ENCODE measurements around the gene CAPN10.
A peak's percentile ranks its signal among the peaks of the same experiment; 100 is the strongest.

CAPN10 gene

DNA sequence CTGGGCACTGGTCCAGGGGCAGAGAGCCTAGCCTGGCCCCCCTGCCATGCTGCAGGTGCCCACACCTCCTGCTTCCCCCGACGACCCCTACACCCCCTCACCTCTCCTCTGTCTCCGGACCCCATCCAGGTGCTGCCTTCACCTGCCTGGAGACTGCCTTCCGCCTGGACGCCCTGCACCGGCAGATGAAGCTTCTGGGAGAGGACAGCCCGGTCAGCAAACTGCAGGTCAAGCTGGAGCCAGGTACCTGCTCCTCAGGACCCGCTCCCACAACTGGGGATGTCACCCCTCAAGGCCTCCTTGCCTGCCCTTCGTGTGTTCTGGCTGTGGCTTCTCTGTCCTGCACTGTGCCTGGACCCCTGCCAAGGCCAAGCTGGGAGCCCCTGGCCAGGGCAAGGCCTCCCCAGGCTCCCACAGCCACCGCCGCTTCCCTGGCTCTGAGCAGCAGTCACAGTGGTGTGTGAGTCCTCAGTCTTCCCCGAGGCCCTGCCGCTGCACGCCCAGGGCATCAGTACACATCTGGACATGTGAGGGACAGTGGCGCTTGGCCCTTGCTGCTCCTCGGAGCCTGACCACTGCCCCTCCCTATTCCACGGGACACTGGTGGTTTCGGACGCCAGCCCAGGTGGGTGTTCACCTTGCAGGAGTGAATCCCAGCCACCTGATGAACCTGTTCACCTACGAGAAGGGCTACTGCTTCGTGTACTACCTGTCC, 12.0 kb upstream of the CAPN10 start:
- no peak for DNase-seq (ENCODE audit: low read depth)

DNA sequence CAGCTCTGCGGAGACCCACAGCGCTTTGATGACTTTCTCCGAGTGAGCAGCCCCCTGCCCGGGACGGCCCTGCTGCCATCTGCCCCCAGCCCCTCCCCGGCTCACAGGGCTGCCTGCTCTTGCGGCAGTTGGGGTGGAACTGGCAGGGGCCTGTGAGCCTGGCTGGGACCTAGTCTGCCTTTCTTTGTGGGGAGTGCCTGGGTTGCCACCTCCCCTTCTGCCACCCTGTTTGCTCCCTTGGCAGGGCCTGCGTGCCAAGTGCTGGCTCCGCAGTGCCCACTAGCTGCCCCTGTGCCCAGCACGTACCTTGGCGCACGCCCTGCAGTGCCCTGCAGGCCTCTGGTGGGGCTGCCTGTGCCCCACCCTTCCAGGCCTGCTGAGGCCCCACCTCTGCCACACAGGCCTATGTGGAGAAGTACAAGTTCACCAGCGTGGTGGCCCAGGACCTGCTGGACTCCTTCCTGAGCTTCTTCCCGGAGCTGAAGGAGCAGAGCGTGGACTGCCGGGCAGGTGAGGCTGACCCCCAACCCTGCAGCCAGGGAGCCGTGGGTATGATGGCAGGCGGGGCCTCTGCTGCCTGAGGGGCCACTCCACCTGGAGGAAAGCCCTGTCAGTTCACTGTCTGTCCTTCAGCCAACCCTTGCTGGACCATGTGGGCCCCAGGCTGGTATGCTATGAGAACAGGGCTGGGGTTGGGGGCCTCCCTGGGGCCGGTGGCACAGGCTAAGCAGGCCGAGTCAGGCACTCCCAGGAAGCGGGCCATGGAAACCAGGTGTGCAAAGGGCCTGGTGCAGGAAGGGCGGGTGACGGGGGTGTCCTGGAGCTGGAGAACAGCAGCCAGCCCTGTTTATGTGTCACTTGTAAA, 11.2 kb upstream of the CAPN10 start:
- DNase-seq (ENCODE audit: low read depth), result no peak

DNA sequence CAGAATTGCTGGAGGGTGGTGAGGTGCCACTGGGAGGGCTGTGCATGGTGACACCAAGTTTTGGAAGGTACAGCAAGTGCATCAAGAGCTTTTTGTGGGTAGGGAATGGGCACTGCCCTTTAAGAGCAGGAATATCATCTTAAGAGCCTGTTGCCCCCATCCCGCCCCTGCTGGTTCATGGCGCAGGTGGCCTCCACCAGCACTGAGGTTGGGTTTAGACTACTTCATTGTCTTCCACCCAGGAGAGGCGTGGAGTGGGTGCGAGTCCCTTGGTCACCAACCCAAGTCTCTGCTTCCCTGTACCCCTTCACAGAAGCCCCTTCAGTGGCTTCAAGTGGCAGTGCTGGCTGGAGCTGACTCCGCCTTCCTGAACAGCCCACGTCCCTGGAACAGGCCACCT, 10.5 kb upstream of the CAPN10 start:
- DNase-seq (ENCODE audit: low read depth), result no peak

DNA sequence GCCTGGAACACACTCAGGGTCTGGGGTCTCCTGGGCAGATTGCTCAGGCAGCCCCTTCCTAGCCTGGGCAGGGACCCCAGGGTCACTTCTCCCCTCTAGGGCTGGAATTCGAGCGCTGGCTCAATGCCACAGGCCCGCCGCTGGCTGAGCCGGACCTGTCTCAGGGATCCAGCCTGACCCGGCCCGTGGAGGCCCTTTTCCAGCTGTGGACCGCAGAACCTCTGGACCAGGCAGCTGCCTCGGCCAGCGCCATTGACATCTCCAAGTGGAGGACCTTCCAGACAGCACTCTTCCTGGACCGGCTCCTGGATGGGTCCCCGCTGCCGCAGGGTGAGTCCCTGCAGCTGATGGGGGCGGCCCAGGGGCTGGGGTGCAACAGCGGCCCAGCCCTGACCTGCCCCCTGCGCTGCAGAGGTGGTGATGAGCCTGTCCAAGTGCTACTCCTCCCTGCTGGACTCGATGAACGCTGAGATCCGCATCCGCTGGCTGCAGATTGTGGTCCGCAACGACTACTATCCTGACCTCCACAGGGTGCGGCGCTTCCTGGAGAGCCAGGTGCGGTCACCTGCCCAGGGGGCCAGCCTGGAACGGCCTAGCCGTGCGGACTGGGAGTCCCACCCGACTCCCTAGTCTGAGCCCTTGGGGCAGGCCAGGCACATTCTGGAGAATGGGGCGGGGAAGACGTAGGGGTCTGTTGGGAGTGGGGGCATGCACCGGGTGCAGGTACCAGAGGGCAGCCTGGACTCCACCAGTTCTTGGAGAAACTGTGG, 9.9 kb upstream of the CAPN10 start:
- DNase-seq (ENCODE audit: low read depth), result no peak

DNA sequence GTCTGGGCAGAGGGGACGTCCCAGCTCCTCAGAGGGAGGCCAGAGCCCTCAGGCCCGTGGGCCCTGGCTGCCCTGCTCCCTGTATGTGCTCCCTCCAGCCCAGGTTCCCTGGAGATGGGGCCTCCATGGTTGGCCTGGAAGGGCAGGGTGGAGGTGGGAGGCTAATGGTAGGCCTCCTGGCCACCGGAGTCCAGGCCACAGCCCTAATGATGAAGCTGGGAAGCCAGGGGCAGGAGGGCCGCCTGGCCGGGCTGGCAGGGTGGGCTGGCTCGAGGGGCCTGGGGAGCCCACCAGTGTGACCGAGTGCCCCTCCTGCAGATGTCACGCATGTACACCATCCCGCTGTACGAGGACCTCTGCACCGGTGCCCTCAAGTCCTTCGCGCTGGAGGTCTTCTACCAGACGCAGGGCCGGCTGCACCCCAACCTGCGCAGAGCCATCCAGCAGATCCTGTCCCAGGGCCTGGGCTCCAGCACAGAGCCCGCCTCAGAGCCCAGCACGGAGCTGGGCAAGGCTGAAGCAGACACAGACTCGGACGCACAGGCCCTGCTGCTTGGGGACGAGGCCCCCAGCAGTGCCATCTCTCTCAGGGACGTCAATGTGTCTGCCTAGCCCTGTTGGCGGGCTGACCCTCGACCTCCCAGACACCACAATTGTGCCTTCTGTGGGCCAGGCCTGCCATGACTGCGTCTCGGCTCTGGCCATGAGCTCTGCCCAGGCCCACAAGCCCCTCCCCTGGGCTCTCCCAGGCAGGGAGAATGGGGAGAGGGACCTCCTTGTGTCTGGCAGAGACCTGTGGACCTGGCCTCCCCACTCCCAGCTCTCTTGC, 9.0 kb upstream of the CAPN10 start:
- no peak for DNase-seq (ENCODE audit: low read depth)

- DNase-seq (ENCODE audit: low read depth), result no peak
Measured at GRCh38 chr2:240578110-240578450, 8.5 kb upstream of the CAPN10 start.

GRCh38 chr2:240578488-240578887, 8.0 kb upstream of the CAPN10 start:
- DNase-seq (ENCODE audit: low read depth), result no peak

DNA sequence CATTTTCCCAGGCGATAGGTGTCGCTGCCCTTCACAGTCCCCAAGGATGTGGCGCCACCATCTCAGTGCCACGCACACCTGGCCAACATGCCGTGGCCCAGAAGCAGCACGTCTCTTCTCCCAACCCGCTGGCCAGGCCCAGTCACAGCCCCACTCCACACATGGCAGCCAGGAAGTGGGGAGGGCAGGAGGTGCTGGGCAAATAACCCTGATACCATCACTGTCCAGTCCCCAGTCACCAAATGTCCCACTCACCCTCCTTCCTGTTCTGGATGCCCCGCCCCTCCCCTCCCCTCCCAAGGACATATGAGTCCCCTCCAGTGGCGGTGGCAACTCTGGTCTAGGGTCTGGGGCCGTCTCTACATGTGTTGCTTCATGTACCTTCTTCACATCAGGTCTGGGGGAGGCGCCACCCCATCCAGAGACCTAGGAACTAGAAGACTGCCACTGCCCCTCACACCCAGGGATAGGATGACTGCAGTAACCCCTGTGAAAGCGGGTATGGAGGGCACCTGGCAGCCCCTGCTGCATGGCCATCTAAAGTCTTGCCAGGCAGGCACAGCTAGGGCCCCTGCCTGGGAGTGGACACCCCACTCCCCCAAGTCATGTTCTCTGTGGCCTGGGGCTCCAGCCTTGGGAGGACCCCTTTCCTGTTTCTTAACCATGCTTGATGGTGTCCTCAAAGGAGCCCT, 7.3 kb upstream of the CAPN10 start:
- DNase-seq (ENCODE audit: low read depth), result no peak

DNA sequence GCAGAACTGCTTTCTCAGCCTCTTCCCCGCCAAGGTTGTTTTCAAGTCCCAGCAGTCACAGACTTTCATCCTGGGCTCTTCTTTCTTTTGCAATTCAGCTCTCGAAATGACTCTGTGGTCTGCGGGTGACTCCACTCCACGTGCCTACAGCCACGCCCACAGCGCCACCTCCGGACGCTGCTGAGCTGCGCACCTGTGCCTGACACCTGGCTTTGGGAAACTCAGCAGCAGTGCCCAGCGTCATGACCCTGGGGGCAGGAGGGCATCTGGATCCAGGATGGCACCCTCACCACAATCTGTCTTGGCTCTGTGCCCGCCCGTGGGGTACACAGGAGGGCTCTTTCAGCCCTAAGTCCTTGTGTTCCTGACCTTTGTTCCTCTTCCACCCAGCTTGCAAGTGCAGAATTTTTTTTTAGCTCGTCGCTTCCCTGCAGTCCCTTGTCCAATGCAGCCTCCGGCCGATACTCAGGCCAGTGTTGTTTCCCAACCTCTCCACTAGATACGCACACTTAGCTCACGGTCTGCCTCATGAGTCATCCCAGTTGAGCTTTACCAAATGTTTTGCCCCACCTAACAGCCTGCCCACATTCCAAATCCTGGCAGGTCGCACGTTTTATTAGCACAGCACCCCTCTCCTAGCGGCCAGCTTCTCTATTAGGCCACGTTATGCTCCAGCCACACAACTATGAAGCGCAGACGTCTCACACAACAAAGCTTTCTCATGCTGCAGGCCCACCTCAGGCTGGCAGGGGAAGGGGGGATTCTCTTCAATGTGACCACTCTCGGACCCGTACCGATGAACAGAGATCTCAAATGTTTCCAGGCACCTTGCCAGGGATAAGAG, 6.5 kb upstream of the CAPN10 start:
- peak; percentile 73 for DNase-seq (ENCODE audit: low read depth)

GRCh38 chr2:240581811-240582210, 4.7 kb upstream of the CAPN10 start:
- DNase-seq (ENCODE audit: low read depth), result no peak

DNA sequence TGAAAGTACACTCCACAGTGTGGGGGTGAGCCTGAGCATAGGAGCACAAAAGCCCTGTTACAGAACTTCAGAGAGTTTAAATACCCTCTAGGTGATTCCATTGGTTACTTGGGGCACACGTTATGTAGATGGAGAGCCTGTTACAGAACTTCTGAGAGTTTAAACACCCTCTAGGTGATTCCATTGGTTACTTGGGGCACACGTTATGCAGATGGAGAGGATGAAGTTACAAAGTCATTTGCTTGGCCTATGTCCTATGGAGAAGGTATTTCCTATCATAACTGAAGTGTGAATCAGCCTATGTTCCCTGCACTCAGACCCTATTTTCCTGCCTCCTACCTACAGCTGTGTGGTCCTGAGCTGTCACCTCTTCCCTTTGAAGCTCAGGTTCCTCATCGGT, 3.8 kb upstream of the CAPN10 start:
- DNase-seq (ENCODE audit: low read depth), result no peak

DNA sequence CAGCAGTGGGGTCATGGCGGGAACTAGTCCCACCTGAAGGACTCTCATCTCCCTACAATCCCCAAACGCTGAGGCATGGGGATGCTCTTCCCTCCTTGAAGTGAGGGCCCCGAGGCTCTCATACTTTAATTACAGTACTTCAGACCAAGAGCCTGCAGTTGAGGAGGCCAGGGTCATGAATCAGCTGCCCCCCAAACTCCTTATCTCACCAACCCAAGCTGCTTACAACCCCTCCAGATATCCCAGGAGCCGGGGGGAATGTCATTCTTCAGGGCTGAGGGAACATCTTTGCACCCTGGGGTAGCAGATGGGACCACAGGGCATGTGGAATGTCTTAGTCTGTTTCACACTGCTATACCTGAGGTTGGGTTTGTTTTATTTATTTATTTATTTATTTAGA, 2.8 kb upstream of the CAPN10 start:
- DNase-seq (ENCODE audit: low read depth), result no peak

GRCh38 chr2:240584486-240585031, 2.0 kb upstream of the CAPN10 start:
- DNase-seq (ENCODE audit: low read depth), result no peak

DNA sequence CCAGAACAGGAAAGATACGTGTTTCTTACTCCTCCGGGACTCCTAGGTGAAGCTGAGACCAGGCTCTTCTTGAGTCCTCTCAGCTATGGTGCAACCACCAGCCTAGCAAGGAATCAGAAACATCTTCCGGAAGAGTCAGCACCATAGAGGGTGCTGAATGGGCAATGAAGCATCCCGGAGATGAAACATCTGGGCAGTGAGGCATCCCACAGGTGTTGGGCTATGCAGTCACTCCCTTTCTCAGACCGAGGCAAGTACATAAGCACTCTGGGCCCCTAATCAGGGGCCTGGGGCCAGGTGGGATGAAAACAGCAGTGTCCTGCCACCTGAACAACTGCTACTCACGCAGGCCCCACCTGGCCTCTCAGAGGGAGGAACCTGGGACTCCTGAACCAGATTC, 1.4 kb upstream of the CAPN10 start:
- no peak for DNase-seq (ENCODE audit: low read depth)

GRCh38 chr2:240585681-240586197, 795 bp upstream of the CAPN10 start:
- no peak for DNase-seq (ENCODE audit: low read depth)

DNA sequence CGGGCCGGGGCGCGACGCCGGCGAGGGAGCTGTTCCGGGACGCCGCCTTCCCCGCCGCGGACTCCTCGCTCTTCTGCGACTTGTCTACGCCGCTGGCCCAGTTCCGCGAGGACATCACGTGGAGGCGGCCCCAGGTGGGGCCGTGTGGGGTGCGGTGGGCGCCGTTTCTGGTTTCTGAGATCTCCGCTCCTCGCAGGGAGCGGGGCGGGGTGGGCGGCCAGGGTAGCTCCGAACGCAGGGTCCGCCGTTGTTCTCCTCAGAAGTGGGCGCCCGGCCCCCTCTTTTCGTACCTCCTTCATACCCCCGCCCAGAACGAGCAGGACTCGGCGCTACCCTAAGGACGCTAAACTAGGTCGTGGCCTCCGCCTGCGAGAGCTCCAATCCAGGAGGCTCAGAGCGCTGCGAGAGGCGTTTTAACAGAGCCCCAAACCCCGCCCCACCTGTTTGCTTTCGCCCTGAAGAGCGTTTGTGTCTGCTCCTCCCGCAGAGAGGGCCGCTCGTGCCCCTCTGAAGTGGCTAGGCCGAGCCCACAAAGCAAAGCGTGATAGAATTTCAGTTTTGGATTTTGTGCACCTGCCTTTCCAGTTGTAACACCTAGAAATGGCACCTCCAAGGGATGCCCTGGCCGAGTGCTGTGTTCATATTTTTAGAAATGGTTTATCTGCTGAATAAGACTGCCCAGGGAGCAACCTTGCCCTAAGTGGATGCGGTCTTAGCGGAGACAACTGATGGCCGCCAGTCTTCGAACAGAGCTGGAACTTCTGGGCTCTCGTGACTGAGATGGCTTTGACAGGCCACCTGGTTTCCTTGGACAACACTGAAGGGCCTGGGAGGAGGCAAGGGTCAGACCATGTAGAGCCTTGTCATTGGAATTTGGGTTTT, 626 bp downstream of the CAPN10 start:
- DNase-seq (ENCODE audit: low read depth), result peak; percentile 45

- DNase-seq (ENCODE audit: low read depth), result no peak
Measured at GRCh38 chr2:240588006-240588655, 1.6 kb downstream of the CAPN10 start.

GRCh38 chr2:240588669-240589068, 2.1 kb downstream of the CAPN10 start:
- DNase-seq (ENCODE audit: low read depth), result no peak

Measured in activated T-cell treated with anti-CD3 and anti-CD28 coated beads for 48 hours (primary cell).